ENCODE data around the gene SLC5A2.

Gene SLC5A2

DNA sequence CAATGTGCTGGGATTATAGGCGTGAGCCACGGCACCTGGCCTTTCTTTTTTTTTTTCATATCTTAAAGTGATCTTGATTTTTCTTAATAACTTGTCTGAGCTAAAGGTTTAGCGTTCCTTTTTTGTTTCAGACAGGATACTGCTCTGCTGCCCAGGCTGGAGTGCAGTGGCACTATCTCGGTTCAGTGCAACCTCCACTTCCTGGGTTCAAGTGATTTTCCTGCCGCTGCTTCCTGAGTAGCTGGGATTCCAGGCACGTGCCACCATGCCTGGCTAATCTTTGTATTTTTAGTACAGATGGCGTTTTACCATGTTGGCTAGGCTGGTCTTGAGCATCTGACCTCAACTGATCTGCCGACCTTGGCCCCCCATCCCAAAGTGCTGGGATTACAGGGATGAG is 21.2 kb downstream of the SLC5A2 start:
- TF ChIP-seq, protein P1, sequence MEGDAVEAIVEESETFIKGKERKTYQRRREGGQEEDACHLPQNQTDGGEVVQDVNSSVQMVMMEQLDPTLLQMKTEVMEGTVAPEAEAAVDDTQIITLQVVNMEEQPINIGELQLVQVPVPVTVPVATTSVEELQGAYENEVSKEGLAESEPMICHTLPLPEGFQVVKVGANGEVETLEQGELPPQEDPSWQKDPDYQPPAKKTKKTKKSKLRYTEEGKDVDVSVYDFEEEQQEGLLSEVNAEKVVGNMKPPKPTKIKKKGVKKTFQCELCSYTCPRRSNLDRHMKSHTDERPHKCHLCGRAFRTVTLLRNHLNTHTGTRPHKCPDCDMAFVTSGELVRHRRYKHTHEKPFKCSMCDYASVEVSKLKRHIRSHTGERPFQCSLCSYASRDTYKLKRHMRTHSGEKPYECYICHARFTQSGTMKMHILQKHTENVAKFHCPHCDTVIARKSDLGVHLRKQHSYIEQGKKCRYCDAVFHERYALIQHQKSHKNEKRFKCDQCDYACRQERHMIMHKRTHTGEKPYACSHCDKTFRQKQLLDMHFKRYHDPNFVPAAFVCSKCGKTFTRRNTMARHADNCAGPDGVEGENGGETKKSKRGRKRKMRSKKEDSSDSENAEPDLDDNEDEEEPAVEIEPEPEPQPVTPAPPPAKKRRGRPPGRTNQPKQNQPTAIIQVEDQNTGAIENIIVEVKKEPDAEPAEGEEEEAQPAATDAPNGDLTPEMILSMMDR (conservative IDR thresholded peaks at IDR 0.05; ENCODE audit: low read depth, low read length): no peak
- H3K4me3 ChIP-seq (ENCODE audit: low read length): no peak overlapping the region
- no peak for DNase-seq (ENCODE audit: low read depth)

DNA sequence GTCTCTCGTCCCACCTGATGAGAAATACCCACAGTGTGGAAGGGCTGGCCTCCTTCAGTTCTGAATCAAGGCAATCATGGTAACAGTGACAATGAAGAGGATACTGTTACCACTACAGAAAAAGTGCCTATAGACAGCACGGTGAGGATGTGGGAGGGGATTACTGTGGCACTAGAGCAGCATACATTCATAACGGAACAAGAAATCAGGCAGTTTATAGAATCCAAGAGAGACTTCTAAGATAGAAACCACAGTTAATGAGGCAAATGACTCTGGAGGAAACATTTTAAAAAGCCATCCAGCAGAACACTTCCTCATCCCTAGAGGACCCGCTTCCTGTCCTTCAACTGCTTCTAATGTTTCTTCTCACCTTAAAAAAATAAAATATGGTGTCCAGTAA is 22.6 kb downstream of the SLC5A2 start:
- no peak for DNase-seq (ENCODE audit: low read depth)
- TF ChIP-seq, protein P1 (conservative IDR thresholded peaks at IDR 0.05; ENCODE audit: low read depth, low read length): no peak
- H3K4me3 ChIP-seq (ENCODE audit: low read length): no peak overlapping the region

DNA sequence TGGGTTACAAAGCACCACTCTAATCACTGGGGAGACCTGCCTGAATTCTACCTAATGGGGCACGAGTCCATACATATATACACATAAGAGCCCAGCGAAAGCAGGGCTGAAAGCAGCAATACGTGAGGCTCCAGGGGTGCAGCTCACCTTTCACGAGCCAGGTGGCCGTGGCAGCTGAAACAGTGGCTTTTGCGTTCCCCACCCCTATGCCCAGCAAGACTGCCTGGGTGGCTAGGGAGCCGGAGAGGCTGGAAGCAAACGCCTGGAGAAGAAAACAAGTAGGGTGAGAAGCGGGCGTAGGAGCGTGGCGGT is 24.6 kb downstream of the SLC5A2 start:
- H3K4me3 ChIP-seq (ENCODE audit: low read length): peak overlapping the region; percentile 94
- no peak for DNase-seq (ENCODE audit: low read depth)
- TF ChIP-seq, protein P1 (conservative IDR thresholded peaks at IDR 0.05; ENCODE audit: low read depth, low read length): no peak

DNA sequence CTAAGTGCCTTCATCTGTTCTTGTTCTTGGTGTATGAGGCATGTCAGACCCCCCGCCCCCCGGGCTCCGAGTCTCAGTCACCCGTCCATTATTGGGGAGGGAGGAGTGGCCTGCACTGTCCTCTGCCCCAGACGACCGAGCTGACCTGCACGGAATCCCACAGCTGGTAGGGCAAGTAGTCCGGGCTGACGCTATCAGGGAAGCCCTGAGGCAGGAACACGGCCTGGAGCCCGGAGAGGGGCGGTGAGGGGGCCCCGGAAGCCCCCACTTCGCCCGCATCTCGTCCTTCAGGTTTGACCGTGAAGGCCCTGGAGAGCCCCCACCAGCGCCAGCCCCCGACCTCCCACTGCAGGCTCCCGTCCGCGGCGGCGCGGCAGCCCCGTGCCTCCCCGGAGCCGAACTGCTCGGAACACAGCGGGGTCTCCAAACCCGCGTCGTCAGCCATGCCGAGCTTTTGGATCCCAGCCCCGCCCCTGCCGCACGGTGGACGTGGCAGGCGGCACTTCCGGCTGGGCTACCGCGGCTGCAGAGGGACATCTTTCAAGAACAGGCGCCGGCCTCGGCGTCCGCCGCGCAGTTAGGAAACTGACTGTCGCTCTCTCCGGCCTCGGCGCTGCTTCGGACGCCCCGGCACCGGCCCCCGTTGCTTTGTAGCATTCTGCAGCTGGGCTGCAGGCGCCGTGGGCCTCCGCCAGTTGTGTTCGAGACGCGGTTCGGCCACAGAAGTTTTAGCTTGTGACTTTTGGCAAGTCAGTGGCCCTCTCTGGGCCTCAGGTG is 25.2 kb downstream of the SLC5A2 start, which contains the start of gene RUSF1:
Gene RUSF1, minus strand, starts transcription at position 463 of the 777 bp plus-strand sequence. Its CDS starts 18 bp downstream, at position 445.
- TF ChIP-seq, protein P1 (conservative IDR thresholded peaks at IDR 0.05; ENCODE audit: low read depth, low read length): no peak
- peak; percentile 52 for DNase-seq (ENCODE audit: low read depth)
- H3K4me3 ChIP-seq (ENCODE audit: low read length): peak within 1 kb of the TSS; percentile 94

DNA sequence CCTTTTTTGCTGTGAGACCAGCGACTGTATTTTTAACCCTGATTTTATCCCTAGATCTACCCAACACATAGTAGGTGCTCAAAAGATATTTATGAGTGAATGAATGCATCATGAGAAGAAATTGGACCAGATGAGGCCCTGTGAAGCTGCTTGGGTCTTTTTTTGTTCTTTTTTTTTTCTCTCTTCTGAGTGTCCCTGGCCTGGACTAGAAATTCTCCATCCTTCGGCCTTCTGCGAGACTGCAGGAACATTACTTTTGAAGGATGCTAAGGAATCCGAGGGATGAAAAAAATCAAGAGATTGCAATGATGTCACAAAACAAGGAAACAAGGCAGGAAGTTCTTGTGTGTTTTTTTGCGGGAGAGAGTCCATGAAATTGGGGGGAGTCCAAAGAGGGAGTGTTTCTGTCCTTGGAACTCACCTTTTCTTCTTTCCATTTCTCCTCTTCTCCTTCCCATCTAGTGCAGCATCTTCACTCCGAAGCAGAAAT is 25.8 kb downstream of the SLC5A2 start:
- TF ChIP-seq, protein P1 (conservative IDR thresholded peaks at IDR 0.05; ENCODE audit: low read depth, low read length): no peak
- peak overlapping the region; percentile 94 for H3K4me3 ChIP-seq (ENCODE audit: low read length)
- no peak for DNase-seq (ENCODE audit: low read depth)

DNA sequence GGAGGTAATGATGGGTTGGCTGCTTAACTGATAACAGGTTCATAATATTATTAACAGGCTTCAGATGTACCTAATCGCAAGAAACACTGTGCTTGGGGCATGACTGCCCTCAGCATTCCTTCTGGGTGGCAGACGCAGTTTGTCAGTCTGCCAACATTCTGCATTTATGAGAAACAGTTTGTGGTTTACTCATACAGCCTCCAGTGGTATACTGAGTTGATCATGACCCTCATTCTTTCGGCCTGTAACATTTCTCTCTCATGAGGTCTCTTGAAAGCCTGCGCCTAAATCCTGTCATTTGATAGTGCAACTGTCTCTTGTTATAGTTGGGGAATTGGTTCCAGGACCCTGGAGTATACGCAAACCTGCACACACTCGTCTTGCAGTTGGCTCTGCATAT is 30.2 kb downstream of the SLC5A2 start:
- peak; percentile 39 for DNase-seq (ENCODE audit: low read depth)
- TF ChIP-seq, protein P1 (conservative IDR thresholded peaks at IDR 0.05; ENCODE audit: low read depth, low read length): no peak
- no peak overlapping the region for H3K4me3 ChIP-seq (ENCODE audit: low read length)

DNA sequence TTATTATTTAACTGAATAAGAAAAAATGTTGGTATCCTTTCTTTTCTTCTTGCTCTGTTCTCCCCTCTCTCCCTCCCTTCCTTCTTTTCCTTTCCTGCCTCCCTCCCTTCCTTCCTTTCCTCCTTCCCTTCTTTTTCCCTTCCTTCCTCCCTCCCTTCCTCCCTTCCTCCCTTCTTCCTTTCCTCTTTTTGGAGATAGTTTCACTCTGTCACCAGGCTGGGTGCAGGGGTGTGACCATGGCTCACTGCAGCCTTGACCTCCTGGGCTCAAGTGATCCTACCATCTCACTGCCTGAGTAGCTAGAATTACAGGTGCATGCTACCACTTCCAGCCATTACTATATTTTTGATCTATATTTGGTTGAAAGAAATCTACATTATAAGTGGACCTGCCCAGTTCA is 31.0 kb downstream of the SLC5A2 start:
- TF ChIP-seq, protein P1 (conservative IDR thresholded peaks at IDR 0.05; ENCODE audit: low read depth, low read length): no peak
- no peak overlapping the region for H3K4me3 ChIP-seq (ENCODE audit: low read length)
- DNase-seq (ENCODE audit: low read depth): no peak

Measured in retinal pigment epithelial cell (primary cell).